ENCODE data around the gene WIPF3. TPM values are rescaled to one million over a fixed set of nuclear protein-coding genes. Genes with fewer than 3 reads are reported as not detected.

The WIPF3 gene
- total RNA-seq, 1 donor = not detected

- no peak for TF ChIP-seq CTCF (IDR thresholded peaks at IDR 0.05; ENCODE audit: insufficient read depth, low read length)
- DNase-seq (ENCODE audit: low read depth) = no peak
- no peak overlapping the region for H3K4me3 ChIP-seq (ENCODE audit: low read depth, low read length)
Measured at GRCh38 chr7:29779017-29779416, 27.3 kb upstream of the WIPF3 start.

GRCh38 chr7:29780346-29780745, 26.0 kb upstream of the WIPF3 start:
- no peak for DNase-seq (ENCODE audit: low read depth)
- H3K4me3 ChIP-seq (ENCODE audit: low read depth, low read length) = no peak overlapping the region
- no peak for TF ChIP-seq CTCF (IDR thresholded peaks at IDR 0.05; ENCODE audit: insufficient read depth, low read length)

- DNase-seq (ENCODE audit: low read depth) = no peak
- no peak for TF ChIP-seq CTCF (IDR thresholded peaks at IDR 0.05; ENCODE audit: insufficient read depth, low read length)
- no peak overlapping the region for H3K4me3 ChIP-seq (ENCODE audit: low read depth, low read length)
Measured at GRCh38 chr7:29783671-29784070, 22.6 kb upstream of the WIPF3 start.

GRCh38 chr7:29793507-29793906, 12.8 kb upstream of the WIPF3 start:
- no peak for TF ChIP-seq CTCF (IDR thresholded peaks at IDR 0.05; ENCODE audit: insufficient read depth, low read length)
- DNase-seq (ENCODE audit: low read depth) = no peak
- H3K4me3 ChIP-seq (ENCODE audit: low read depth, low read length) = no peak overlapping the region

GRCh38 chr7:29794959-29795629, 11.2 kb upstream of the WIPF3 start:
- no peak overlapping the region for H3K4me3 ChIP-seq (ENCODE audit: low read depth, low read length)
- DNase-seq (ENCODE audit: low read depth) = no peak
- TF ChIP-seq CTCF (IDR thresholded peaks at IDR 0.05; ENCODE audit: insufficient read depth, low read length) = no peak

- TF ChIP-seq CTCF (IDR thresholded peaks at IDR 0.05; ENCODE audit: insufficient read depth, low read length) = no peak
- DNase-seq (ENCODE audit: low read depth) = no peak
- H3K4me3 ChIP-seq (ENCODE audit: low read depth, low read length) = no peak overlapping the region
Measured at GRCh38 chr7:29795696-29796580, 10.4 kb upstream of the WIPF3 start.

All from fibroblast of the aortic adventitia (primary cell).